GM18867 (cell line): ENCODE results near the gene FBXL19.
"Not testable (repeated sequence)": the region's sequence is repeated elsewhere in the genome, so short reads cannot be mapped to it uniquely, and the experiment has no call there.

ENCODE experiments used
- ATAC-seq: cut with Tn5 transposase; IDR thresholded peaks from one replicate; pipeline ENCODE4 v1.9.1; 2021; ENCODE audit warnings: mild to moderate bottlenecking, moderate library complexity; ENCODE audit not compliant: unreplicated experiment

The FBXL19 gene

GRCh38 chr16:30923554-30924075 lies at the start of gene FBXL19:
FBXL19 (plus strand) TSS chr16:30923572; CDS start chr16:30925755, 2,183 bp downstream.
- ATAC-seq: no peak

GRCh38 chr16:30874244-30874820 lies 49.0 kb upstream of the FBXL19 start:
- no peak for ATAC-seq

- ATAC-seq: peak; percentile 72
Observed at GRCh38 chr16:30874821-30875717, 48.3 kb upstream of the FBXL19 start.

- no peak for ATAC-seq
Observed at GRCh38 chr16:30875871-30876801, 47.2 kb upstream of the FBXL19 start.

GRCh38 chr16:30876867-30877266 lies 46.5 kb upstream of the FBXL19 start:
- ATAC-seq: no peak

GRCh38 chr16:30882429-30883310 lies 40.7 kb upstream of the FBXL19 start:
- ATAC-seq: no peak

- ATAC-seq: no peak
Observed at GRCh38 chr16:30884760-30885159, 38.6 kb upstream of the FBXL19 start.

- ATAC-seq: no peak
Observed at GRCh38 chr16:30885196-30885595, 38.2 kb upstream of the FBXL19 start.

GRCh38 chr16:30886145-30886544 lies 37.2 kb upstream of the FBXL19 start:
- ATAC-seq: no peak

GRCh38 chr16:30887927-30888326 lies 35.4 kb upstream of the FBXL19 start:
- ATAC-seq: no peak

- no peak for ATAC-seq
Observed at GRCh38 chr16:30888856-30889499, 34.4 kb upstream of the FBXL19 start.

- ATAC-seq: no peak
Observed at GRCh38 chr16:30889721-30890120, 33.7 kb upstream of the FBXL19 start.

- ATAC-seq: not testable (repeated sequence)
Observed at GRCh38 chr16:30891043-30891823, 32.1 kb upstream of the FBXL19 start.

- ATAC-seq: no peak
Observed at GRCh38 chr16:30892670-30893416, 30.5 kb upstream of the FBXL19 start.

- ATAC-seq: no peak
Observed at GRCh38 chr16:30893417-30893743, 30.0 kb upstream of the FBXL19 start.

GRCh38 chr16:30893744-30894539 lies 29.4 kb upstream of the FBXL19 start, which contains the start of gene BCL7C:
BCL7C (minus strand) TSS chr16:30894077; CDS start chr16:30893944, 133 bp downstream.
- ATAC-seq: peak; percentile 75
